ENCODE measurements around the gene LATS2.
A peak's percentile ranks its signal among the peaks of the same experiment; 100 is the strongest.

Gene LATS2

GRCh38 chr13:21020176-21020575, 41.2 kb downstream of the LATS2 start:
- Histone ChIP-seq H3K27me3 (ENCODE audit: insufficient read depth, poor library complexity, severe bottlenecking) (no peaks in the 10 kb centered on the region), H3K4me3 (replicated peaks; ENCODE audit: insufficient read depth, low read length) (no peak overlapping the region), H3K27ac (replicated peaks) (no peak overlapping the region)
- no peak for DNase-seq (ENCODE audit: low read depth in 1 of 2, low spot score in 1 of 2)
- TF ChIP-seq POLR2AphosphoS5 (IDR thresholded peaks at IDR 0.05; ENCODE audit: low read depth): no peak
- TF ChIP-seq CTCF (IDR thresholded peaks at IDR 0.05; ENCODE audit: insufficient read depth, low read length): no peak
- no peak for TF ChIP-seq REST (IDR thresholded peaks at IDR 0.05; ENCODE audit: insufficient replicate concordance, low read depth)
- TF ChIP-seq GABPA (IDR thresholded peaks at IDR 0.05; ENCODE audit: low read depth): no peak
- TF ChIP-seq SPI1 (IDR thresholded peaks at IDR 0.05; ENCODE audit: borderline replicate concordance, low read depth): no peak

GRCh38 chr13:21018220-21018619, 43.2 kb downstream of the LATS2 start:
- TF ChIP-seq POLR2AphosphoS5 (IDR thresholded peaks at IDR 0.05; ENCODE audit: low read depth) (no peak), SPI1 (IDR thresholded peaks at IDR 0.05; ENCODE audit: borderline replicate concordance, low read depth) (no peak), CTCF (IDR thresholded peaks at IDR 0.05; ENCODE audit: insufficient read depth, low read length) (no peak), GABPA (IDR thresholded peaks at IDR 0.05; ENCODE audit: low read depth) (no peak), REST (IDR thresholded peaks at IDR 0.05; ENCODE audit: insufficient replicate concordance, low read depth) (no peak)
- no peak overlapping the region for H3K27ac ChIP-seq (replicated peaks)
- no peak overlapping the region for H3K4me3 ChIP-seq (replicated peaks; ENCODE audit: insufficient read depth, low read length)
- DNase-seq (ENCODE audit: low read depth in 1 of 2, low spot score in 1 of 2): no peak
- H3K27me3 ChIP-seq (ENCODE audit: insufficient read depth, poor library complexity, severe bottlenecking): no peaks in the 10 kb centered on the region

GRCh38 chr13:21016487-21016886, 44.9 kb downstream of the LATS2 start:
- H3K27ac ChIP-seq (replicated peaks): peak overlapping the region; percentile 37
- TF ChIP-seq REST (IDR thresholded peaks at IDR 0.05; ENCODE audit: insufficient replicate concordance, low read depth) (no peak), GABPA (IDR thresholded peaks at IDR 0.05; ENCODE audit: low read depth) (no peak), SPI1 (IDR thresholded peaks at IDR 0.05; ENCODE audit: borderline replicate concordance, low read depth) (no peak), POLR2AphosphoS5 (IDR thresholded peaks at IDR 0.05; ENCODE audit: low read depth) (no peak), CTCF (IDR thresholded peaks at IDR 0.05; ENCODE audit: insufficient read depth, low read length) (no peak)

More at GRCh38 chr13:21016487-21016886, 44.9 kb downstream of the LATS2 start:
- DNase-seq (ENCODE audit: low read depth in 1 of 2, low spot score in 1 of 2): no peak
- Histone ChIP-seq H3K27me3 (ENCODE audit: insufficient read depth, poor library complexity, severe bottlenecking) (no peaks in the 10 kb centered on the region), H3K4me3 (replicated peaks; ENCODE audit: insufficient read depth, low read length) (no peak overlapping the region)
